HL-60 (cell line): ENCODE data around the gene ENTHD1.

ENCODE experiments used
- DNase-seq, 2 experiments: peaks; one replicate each; pipeline ENCODE4 v3.0.0-alpha.2; 2010 to 2020; ENCODE audit warnings: low read depth in 1 of 2, low spot score in 1 of 2
- H3K27ac ChIP-seq: fragments of 250-450 bp; sonication (Bioruptor Pico); replicated peaks from 2 replicates; pipeline ENCODE4 v1.5.1; 2020; ENCODE audit warnings: mild to moderate bottlenecking, moderate library complexity
- H3K27me3 ChIP-seq: fragments of 250-450 bp; sonication (Bioruptor Pico); 2 replicates; pipeline ENCODE4 v1.5.1; 2021; ENCODE audit warnings: mild to moderate bottlenecking, moderate library complexity; ENCODE audit not compliant: insufficient read depth, poor library complexity, severe bottlenecking
- H3K4me3 ChIP-seq: replicated peaks from 2 replicates; pipeline ENCODE4 v1.5.1; 2011; ENCODE audit warnings: mild to moderate bottlenecking, control low read depth, low read length; ENCODE audit not compliant: insufficient read depth
- GABPA ChIP-seq: IDR thresholded peaks from 2 replicates; pipeline ENCODE4 v1.6.1; 2012; ENCODE audit warnings: low read depth
- POLR2AphosphoS5 ChIP-seq: IDR thresholded peaks from 2 replicates; pipeline ENCODE4 v1.6.1; 2012; ENCODE audit warnings: low read depth
- SPI1 ChIP-seq: IDR thresholded peaks from 2 replicates; pipeline ENCODE4 v1.6.1; 2012; ENCODE audit warnings: low read depth, mild to moderate bottlenecking, borderline replicate concordance
- TF ChIP-seq, protein P1 (sequence below): IDR thresholded peaks from one replicate; pipeline ENCODE4 v1.5.1; 2011; ENCODE audit warnings: low read length, control low read depth, inconsistent platforms; ENCODE audit not compliant: insufficient read depth
- TF ChIP-seq, protein P2 (sequence below): IDR thresholded peaks from 2 replicates; pipeline ENCODE4 v1.6.1; 2012; ENCODE audit warnings: low read depth; ENCODE audit not compliant: insufficient replicate concordance

ENTHD1 gene

DNA sequence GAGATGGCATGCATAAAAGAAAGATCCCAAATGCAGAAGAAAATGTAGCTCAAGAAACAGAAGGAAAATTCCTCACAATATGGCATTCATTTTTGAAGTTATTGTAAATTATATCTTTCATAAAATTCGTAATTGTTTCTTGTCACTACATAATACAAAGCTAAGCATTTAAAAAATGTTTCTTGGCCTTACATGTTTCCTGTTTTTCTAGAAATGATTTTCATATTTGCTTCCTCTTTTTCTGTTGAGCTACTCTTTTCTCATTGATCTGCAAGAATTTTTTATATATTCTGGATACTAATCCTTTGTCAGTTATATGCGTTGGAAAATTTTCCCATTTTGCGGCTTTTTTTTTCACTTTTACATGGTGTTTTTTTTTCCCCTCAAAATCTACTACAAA lies 48.0 kb downstream of the ENTHD1 start:
- Histone ChIP-seq H3K4me3 (no peak overlapping the region), H3K27ac (no peak overlapping the region), H3K27me3 (no peaks in the 10 kb centered on the region)
- DNase-seq = no peak
- TF ChIP-seq, protein P1, sequence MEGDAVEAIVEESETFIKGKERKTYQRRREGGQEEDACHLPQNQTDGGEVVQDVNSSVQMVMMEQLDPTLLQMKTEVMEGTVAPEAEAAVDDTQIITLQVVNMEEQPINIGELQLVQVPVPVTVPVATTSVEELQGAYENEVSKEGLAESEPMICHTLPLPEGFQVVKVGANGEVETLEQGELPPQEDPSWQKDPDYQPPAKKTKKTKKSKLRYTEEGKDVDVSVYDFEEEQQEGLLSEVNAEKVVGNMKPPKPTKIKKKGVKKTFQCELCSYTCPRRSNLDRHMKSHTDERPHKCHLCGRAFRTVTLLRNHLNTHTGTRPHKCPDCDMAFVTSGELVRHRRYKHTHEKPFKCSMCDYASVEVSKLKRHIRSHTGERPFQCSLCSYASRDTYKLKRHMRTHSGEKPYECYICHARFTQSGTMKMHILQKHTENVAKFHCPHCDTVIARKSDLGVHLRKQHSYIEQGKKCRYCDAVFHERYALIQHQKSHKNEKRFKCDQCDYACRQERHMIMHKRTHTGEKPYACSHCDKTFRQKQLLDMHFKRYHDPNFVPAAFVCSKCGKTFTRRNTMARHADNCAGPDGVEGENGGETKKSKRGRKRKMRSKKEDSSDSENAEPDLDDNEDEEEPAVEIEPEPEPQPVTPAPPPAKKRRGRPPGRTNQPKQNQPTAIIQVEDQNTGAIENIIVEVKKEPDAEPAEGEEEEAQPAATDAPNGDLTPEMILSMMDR = no peak
- TF ChIP-seq GABPA (no peak), POLR2AphosphoS5 (no peak), SPI1 (no peak)
- TF ChIP-seq, protein P2, sequence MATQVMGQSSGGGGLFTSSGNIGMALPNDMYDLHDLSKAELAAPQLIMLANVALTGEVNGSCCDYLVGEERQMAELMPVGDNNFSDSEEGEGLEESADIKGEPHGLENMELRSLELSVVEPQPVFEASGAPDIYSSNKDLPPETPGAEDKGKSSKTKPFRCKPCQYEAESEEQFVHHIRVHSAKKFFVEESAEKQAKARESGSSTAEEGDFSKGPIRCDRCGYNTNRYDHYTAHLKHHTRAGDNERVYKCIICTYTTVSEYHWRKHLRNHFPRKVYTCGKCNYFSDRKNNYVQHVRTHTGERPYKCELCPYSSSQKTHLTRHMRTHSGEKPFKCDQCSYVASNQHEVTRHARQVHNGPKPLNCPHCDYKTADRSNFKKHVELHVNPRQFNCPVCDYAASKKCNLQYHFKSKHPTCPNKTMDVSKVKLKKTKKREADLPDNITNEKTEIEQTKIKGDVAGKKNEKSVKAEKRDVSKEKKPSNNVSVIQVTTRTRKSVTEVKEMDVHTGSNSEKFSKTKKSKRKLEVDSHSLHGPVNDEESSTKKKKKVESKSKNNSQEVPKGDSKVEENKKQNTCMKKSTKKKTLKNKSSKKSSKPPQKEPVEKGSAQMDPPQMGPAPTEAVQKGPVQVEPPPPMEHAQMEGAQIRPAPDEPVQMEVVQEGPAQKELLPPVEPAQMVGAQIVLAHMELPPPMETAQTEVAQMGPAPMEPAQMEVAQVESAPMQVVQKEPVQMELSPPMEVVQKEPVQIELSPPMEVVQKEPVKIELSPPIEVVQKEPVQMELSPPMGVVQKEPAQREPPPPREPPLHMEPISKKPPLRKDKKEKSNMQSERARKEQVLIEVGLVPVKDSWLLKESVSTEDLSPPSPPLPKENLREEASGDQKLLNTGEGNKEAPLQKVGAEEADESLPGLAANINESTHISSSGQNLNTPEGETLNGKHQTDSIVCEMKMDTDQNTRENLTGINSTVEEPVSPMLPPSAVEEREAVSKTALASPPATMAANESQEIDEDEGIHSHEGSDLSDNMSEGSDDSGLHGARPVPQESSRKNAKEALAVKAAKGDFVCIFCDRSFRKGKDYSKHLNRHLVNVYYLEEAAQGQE = no peak

DNA sequence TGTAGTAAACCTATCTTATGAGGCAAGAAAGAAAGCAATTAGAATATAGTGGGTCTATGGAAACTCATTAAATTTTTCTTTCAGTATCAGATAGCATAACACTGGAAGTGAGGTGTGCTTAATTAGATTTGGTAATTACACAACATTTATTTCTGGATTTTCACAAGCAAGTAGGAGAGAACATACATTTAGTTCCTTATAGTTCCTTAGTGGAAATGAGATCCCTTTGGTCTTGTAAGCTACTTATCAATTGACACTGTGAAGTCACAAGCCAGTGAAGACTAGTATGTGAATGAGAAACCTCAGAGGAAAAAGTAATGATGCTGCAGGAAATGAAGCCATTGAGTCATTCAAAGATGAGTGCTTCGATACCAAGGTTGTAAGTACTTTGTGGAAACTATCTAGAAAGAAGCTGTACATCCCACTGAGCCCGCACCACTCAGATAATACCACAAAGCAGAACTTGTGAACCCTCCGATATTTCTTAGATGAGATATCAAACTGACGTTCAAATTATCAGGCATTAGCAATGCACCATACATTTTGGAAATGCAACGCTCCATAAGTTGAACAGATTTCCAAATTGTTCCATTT lies 53.5 kb downstream of the ENTHD1 start:
- Histone ChIP-seq H3K27me3 (no peaks in the 10 kb centered on the region), H3K4me3 (no peak overlapping the region), H3K27ac (no peak overlapping the region)
- TF ChIP-seq SPI1 = no peak
- TF ChIP-seq, protein P1 = no peak
- no peak for TF ChIP-seq GABPA
- TF ChIP-seq, protein P2 = no peak
- no peak for TF ChIP-seq POLR2AphosphoS5
- DNase-seq = peak in 1 of 2 experiments; percentile 18

DNA sequence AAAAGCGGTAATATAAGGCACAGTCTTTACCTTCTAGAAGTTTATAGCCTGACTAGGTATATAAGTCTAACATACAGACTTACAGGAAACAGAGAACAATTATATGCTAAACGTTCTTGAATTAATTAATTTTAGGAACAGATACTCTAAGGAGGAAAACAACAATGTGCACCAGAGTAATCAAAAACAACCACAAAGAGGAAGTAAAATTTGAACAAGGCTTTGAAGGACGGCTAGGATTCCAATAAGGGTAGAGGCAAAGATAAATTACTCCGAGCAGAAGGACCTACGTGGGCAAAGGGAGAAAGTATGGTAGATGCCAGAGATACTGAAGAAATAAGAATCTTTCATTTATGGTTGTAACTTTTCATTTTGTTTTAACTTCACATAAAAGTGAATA lies 54.4 kb downstream of the ENTHD1 start:
- no peak for DNase-seq
- H3K27ac ChIP-seq = no peak overlapping the region
- no peak overlapping the region for H3K4me3 ChIP-seq
- TF ChIP-seq, protein P1 = no peak
- peaks cover 3% of the 10 kb centered on the region for H3K27me3 ChIP-seq

DNA sequence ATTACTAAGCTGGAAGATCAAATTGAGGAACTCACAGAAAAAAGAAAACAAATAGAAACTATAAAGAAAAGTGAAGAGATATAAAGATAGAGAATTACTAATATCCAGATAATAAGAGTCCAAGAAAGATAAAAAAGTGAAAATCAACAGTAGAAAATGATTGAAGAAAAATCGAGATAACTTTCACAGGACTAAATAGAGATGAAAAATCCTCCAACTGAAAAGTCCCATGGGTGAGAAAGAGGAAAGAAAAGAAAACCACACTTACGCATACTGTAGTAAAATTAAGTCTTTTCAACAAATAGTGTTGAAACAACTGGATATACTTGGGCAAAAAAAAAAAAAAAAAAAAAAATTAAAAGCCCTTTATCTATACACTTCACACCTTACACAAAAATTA lies 60.0 kb downstream of the ENTHD1 start:
- H3K27me3 ChIP-seq = peaks cover 3% of the 10 kb centered on the region
- no peak for DNase-seq
- H3K4me3 ChIP-seq = no peak overlapping the region
- TF ChIP-seq, protein P1 = no peak
- TF ChIP-seq SPI1 (no peak), GABPA (no peak), POLR2AphosphoS5 (no peak)
- TF ChIP-seq, protein P2 = no peak
- H3K27ac ChIP-seq = no peak overlapping the region
